ENCODE results near the gene HS6ST2.
A peak's percentile ranks its signal among the peaks of the same experiment; 100 is the strongest.

HS6ST2 gene

GRCh38 chrX:132790329-132790728 is 168.1 kb downstream of the HS6ST2 start:
- no peak for DNase-seq (ENCODE audit: low read depth)

- DNase-seq (ENCODE audit: low read depth) = peak; percentile 23
These were observed 172.2 kb downstream of the HS6ST2 start for GRCh38 chrX:132786217-132786616.

- no peak for DNase-seq (ENCODE audit: low read depth)
These were observed 179.5 kb downstream of the HS6ST2 start for GRCh38 chrX:132778917-132779316.

- DNase-seq (ENCODE audit: low read depth) = no peak
These were observed 181.8 kb downstream of the HS6ST2 start for GRCh38 chrX:132776486-132777210.

GRCh38 chrX:132775263-132775823 is 183.1 kb downstream of the HS6ST2 start:
- no peak for DNase-seq (ENCODE audit: low read depth)

- DNase-seq (ENCODE audit: low read depth) = no peak
These were observed 184.3 kb downstream of the HS6ST2 start for GRCh38 chrX:132774010-132774714.

GRCh38 chrX:132769609-132770008 is 188.8 kb downstream of the HS6ST2 start:
- DNase-seq (ENCODE audit: low read depth) = no peak

GRCh38 chrX:132766452-132766851 is 192.0 kb downstream of the HS6ST2 start:
- DNase-seq (ENCODE audit: low read depth) = no peak

GRCh38 chrX:132763528-132763927 is 194.9 kb downstream of the HS6ST2 start:
- DNase-seq (ENCODE audit: low read depth) = no peak

GRCh38 chrX:132758759-132759158 is 199.7 kb downstream of the HS6ST2 start:
- DNase-seq (ENCODE audit: low read depth) = no peak

GRCh38 chrX:132757066-132757623 is 201.3 kb downstream of the HS6ST2 start:
- DNase-seq (ENCODE audit: low read depth) = no peak

- DNase-seq (ENCODE audit: low read depth) = no peak
These were observed 202.0 kb downstream of the HS6ST2 start for GRCh38 chrX:132756439-132756838.

- no peak for DNase-seq (ENCODE audit: low read depth)
These were observed 207.3 kb downstream of the HS6ST2 start for GRCh38 chrX:132751063-132751690.

- no peak for DNase-seq (ENCODE audit: low read depth)
These were observed 207.9 kb downstream of the HS6ST2 start for GRCh38 chrX:132750331-132751062.

GRCh38 chrX:132749406-132749805 is 209.0 kb downstream of the HS6ST2 start:
- DNase-seq (ENCODE audit: low read depth) = no peak

GRCh38 chrX:132748909-132749308 is 209.5 kb downstream of the HS6ST2 start:
- no peak for DNase-seq (ENCODE audit: low read depth)

GRCh38 chrX:132748268-132748667 is 210.2 kb downstream of the HS6ST2 start:
- DNase-seq (ENCODE audit: low read depth) = no peak

GRCh38 chrX:132745593-132745992 is 212.8 kb downstream of the HS6ST2 start:
- no peak for DNase-seq (ENCODE audit: low read depth)

GRCh38 chrX:132744470-132744869 is 214.0 kb downstream of the HS6ST2 start:
- DNase-seq (ENCODE audit: low read depth) = no peak

GRCh38 chrX:132743086-132743485 is 215.3 kb downstream of the HS6ST2 start:
- no peak for DNase-seq (ENCODE audit: low read depth)

GRCh38 chrX:132742246-132742645 is 216.2 kb downstream of the HS6ST2 start:
- DNase-seq (ENCODE audit: low read depth) = no peak

GRCh38 chrX:132741689-132742088 is 216.7 kb downstream of the HS6ST2 start:
- no peak for DNase-seq (ENCODE audit: low read depth)

All from HS-5 (cell line).